Mesothelial cell of epicardium (in vitro differentiated cells): ENCODE results near the gene MAN2B2. TPM values are rescaled to one million over a fixed set of nuclear protein-coding genes. Genes with fewer than 3 reads are reported as not detected.

Source experiments
- total RNA-seq: library from RNA; stranded (reverse); gene quantifications from 3 replicates; pipeline ENCODE4 v1.2.1, GENCODE V29; 2021

MAN2B2 gene
- total RNA-seq, 1 donor from 2014 or later, result 24.0 TPM

Other genes starting within 250 kb of the MAN2B2 start
- gene PPP2R2C, start 102.6 kb upstream of the MAN2B2 start, total RNA-seq, result 4.1 to 5.8 TPM (median 5.2 TPM) in 3 replicates
- gene MRFAP1, start 65.5 kb downstream of the MAN2B2 start, total RNA-seq, result 242 to 249 TPM (median 246 TPM) in 3 replicates
- gene S100P, start 118.7 kb downstream of the MAN2B2 start, total RNA-seq, result 1.1 to 4.6 TPM (median 3.4 TPM) in 3 replicates
- gene MRFAP1L1, start 134.7 kb downstream of the MAN2B2 start, total RNA-seq, result 66.9 to 68.8 TPM (median 67.9 TPM) in 3 replicates
- 17.0 to 18.1 TPM (median 18.0 TPM) in 3 replicates for gene BLOC1S4, start 141.0 kb downstream of the MAN2B2 start, total RNA-seq
- 36.5 to 39.6 TPM (median 37.8 TPM) in 3 replicates for gene KIAA0232, start 207.5 kb downstream of the MAN2B2 start, total RNA-seq